Measurements from ENCODE around the gene TSC22D4. TPM values are rescaled to one million over a fixed set of nuclear protein-coding genes. Genes with fewer than 3 reads are reported as not detected.
"Not testable (repeated sequence)": the region's sequence is repeated elsewhere in the genome, so short reads cannot be mapped to it uniquely, and the experiment has no call there.

Gene TSC22D4
- 10 to 100 TPM; 29.2 to 65.0 (median 33.7) TPM for total RNA-seq

DNA sequence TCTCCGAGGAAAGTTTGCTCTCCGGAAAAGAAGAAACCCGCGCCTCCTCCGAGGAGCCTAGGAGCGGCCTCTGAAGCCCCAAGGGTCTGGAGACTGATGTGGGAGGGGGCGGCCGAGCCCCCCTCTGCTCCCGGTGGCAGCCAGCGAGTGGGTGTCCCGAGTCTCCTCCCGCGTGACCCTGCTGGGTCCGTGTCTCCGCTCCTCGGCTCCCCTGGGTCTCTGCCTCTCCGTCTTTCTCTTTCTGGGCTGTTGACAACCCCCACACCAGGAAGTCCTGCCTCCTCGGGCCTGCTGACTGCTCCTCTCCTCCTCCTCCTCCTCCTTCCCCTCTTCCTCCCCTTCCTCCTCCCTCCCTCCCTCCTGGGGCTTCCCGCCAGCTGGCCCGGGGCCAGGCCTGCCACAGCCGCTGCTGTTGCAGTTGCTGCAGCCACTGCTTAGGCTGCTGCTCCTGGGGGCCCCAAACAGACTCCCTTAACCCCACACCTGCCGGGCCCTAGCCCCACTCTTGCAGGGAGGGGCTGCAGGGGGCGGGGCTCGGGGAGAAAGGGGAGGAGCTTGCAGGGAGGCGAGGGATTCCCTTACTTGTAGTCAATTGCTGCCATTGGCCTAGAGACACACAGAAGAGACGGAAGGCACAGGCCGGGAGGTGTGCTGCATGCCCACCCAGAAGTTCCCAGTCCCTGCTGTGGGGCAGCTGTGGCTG lies at the start of gene TSC22D4:
Gene TSC22D4 (minus strand): TSS at position 257 of the 703 bp plus-strand sequence. CDS start 1,176 bp downstream, outside the sequence.
- DNase-seq, result peak; percentile 72
- Histone ChIP-seq H3K9me3 (no peaks in the 10 kb centered on the region), H3K4me3 (peak within 1 kb of the TSS; percentile 85 to 100 (median 92)), H3K27me3 (no peaks in the 10 kb centered on the region), H3K36me3 (peaks cover 0 to 11% (median under 1%) of the 10 kb centered on the region in 3 donors), H3K27ac (peak within 1 kb of the TSS; percentile 92 to 98 (median 94)), H3K4me1 (peaks cover 38 to 67% (median 43%) of the 10 kb centered on the region in 3 donors)
- WGBS, 2 donors, result 0% methylated on average over 5 to 16 of the region's 27 CpGs
- peak in 3 of 4 donors; percentile 83 to 93 (median 91) for TF ChIP-seq POLR2A (IDR thresholded peaks at IDR 0.05)
- TF ChIP-seq, protein P1, sequence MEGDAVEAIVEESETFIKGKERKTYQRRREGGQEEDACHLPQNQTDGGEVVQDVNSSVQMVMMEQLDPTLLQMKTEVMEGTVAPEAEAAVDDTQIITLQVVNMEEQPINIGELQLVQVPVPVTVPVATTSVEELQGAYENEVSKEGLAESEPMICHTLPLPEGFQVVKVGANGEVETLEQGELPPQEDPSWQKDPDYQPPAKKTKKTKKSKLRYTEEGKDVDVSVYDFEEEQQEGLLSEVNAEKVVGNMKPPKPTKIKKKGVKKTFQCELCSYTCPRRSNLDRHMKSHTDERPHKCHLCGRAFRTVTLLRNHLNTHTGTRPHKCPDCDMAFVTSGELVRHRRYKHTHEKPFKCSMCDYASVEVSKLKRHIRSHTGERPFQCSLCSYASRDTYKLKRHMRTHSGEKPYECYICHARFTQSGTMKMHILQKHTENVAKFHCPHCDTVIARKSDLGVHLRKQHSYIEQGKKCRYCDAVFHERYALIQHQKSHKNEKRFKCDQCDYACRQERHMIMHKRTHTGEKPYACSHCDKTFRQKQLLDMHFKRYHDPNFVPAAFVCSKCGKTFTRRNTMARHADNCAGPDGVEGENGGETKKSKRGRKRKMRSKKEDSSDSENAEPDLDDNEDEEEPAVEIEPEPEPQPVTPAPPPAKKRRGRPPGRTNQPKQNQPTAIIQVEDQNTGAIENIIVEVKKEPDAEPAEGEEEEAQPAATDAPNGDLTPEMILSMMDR (IDR thresholded peaks at IDR 0.05), result no peak
- intact Hi-C loops (cut with DNase I), result loop anchor here (10.0 kb wide), 1 partner anchor 216 kb away; the partner anchor contains the start of gene GIGYF1

DNA sequence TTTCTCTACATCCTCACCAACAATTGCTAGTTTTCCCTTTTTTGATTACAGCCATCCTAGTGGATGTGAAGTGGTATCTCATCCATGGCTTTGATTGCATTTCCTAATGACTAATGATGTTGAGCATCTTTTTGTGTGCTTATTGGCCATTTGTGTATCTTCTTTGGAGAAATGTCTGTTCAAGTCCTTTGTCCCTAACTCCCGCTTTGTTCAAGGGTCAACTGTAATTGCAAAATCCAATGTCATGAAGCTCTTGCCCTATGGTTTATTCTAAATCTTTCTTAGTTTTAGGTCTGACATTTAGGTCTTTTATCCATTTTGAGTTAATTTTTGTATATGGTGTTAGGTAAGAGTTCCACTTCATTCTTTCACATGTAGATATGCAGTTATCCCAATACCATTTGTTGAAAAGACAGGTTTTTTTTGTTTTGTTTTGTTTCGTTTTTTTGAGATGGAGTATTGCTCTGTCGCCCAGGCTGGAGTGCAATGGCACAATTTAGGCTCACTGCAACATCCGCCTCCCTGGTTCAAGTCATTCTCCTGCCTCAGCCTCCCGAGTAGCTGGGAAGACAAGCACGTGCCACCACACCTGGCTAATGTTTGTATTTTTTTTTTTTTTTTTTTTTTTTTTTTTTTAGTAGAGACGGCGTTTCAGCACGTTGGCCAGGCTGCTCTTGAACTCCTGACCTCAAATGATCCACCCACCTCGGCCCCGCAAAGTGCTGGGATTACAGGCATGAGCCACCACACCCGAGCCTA lies 49.3 kb upstream of the TSC22D4 start:
- H3K4me3 ChIP-seq; DNase-seq; H3K27me3 ChIP-seq; H3K4me1 ChIP-seq; intact Hi-C loops (cut with DNase I); H3K27ac ChIP-seq; H3K9me3 ChIP-seq; H3K36me3 ChIP-seq: not testable (repeated sequence)
- 66 to 78% methylated on average over 9 to 12 of the region's 12 CpGs for WGBS, 2 donors

DNA sequence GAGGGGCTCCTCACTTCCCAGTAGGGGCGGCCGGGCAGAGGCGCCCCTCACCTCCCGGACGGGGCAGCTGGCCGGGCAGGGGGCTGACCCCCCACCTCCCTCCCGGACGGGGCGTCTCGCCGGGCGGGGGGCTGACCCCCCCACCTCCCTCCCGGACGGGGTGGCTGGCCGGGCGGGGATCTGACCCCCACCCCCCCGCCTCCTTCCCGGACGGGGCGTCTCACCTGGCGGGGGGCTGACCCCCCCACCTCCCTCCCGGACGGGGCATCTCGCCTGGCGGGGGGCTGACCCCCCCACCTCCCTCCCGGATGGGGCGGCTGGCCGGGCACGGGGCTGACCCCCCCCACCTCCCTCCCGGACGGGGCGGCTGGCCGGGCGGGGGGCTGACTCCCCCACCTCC lies 44.2 kb upstream of the TSC22D4 start:
- WGBS, 2 donors, result no CpG with 5 or more reads among the region's 34 CpGs
- H3K27ac ChIP-seq; H3K4me1 ChIP-seq; H3K27me3 ChIP-seq; H3K9me3 ChIP-seq; H3K36me3 ChIP-seq; intact Hi-C loops (cut with DNase I); H3K4me3 ChIP-seq; DNase-seq: not testable (repeated sequence)

DNA sequence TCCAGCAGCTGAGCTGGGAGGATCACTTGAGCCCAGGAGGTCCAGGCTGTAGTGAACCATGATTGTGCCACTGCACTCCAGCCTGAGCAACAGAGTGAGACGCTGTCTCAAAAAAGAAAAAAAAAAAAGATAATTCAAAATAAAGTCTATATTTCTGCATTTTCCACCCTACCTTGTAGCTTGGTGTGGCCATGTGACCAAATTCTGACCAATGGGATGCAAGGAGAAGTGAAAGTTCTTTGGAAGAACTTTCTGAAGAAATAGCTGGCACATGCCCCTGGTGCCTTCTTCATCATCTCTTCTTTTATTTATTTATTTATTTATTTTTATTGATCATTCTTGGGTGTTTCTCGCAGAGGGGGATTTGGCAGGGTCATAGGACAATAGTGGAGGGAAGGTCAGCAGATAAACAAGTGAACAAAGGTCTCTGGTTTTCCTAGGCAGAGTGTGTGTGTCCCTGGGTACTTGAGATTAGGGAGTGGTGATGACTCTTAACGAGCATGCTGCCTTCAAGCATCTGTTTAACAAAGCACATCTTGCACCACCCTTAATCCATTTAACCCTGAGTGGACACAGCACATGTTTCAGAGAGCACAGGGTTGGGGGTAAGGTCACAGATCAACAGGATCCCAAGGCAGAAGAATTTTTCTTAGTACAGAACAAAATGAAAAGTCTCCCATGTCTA lies 43.0 kb upstream of the TSC22D4 start:
- H3K9me3 ChIP-seq; H3K27me3 ChIP-seq; H3K4me3 ChIP-seq; H3K4me1 ChIP-seq; DNase-seq; intact Hi-C loops (cut with DNase I); H3K27ac ChIP-seq; H3K36me3 ChIP-seq: not testable (repeated sequence)
- WGBS, 2 donors, result 71 to 74% methylated on average over 2 of the region's 3 CpGs

DNA sequence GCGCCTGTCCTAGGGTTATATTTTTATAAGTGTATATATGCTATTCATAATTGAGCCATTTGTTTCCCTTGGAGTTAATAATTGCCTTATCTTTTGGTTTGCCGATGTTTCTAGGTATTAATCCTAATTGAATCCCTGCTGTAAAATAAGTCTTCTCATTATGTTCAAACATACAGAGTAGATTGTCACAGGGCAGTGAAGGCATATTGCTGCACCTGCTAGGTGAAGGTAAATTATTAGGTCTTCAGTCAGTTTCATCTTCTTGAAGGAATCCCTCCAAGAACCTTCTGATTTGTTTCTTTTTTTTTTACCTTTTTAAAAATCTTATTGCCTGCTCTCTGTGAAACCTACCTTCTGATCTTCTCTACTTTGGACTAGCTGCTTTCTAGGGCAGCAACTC lies 42.1 kb upstream of the TSC22D4 start:
- DNase-seq, result no peak
- no peak for TF ChIP-seq POLR2A (IDR thresholded peaks at IDR 0.05)
- TF ChIP-seq, protein P1 (IDR thresholded peaks at IDR 0.05), result no peak
- Histone ChIP-seq H3K9me3 (no peaks in the 10 kb centered on the region), H3K4me3 (no peak overlapping the region), H3K36me3 (no peaks in the 10 kb centered on the region), H3K27ac (no peak overlapping the region), H3K27me3 (no peaks in the 10 kb centered on the region), H3K4me1 (peaks cover 8 to 11% (median 8%) of the 10 kb centered on the region in 3 donors)
- 85 to 95% methylated on average over 2 of the region's 2 CpGs for WGBS, 2 donors
- intact Hi-C loops (cut with DNase I), result no loop called here

DNA sequence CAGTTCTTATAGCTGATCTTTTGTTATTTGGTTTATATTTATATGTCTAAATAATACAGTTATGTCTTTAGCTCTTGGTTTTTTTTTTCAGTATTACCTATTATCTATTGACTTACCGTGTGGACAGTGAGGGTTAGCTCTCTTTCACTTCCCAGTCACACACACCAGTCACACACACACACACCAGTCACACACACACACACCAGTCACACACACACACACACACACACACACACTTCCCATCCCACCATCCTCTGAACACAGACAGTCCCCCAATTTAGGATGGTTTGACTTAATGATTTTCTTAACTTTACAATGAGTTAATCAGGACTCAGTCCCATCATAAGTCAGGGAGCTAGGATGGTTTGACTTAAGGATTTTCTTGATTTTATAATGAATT lies 41.1 kb upstream of the TSC22D4 start:
- H3K27me3 ChIP-seq, result no peaks in the 10 kb centered on the region
- no peak for TF ChIP-seq POLR2A (IDR thresholded peaks at IDR 0.05)
- TF ChIP-seq, protein P1 (IDR thresholded peaks at IDR 0.05), result no peak
- H3K4me3 ChIP-seq, result no peak overlapping the region
- intact Hi-C loops (cut with DNase I), result no loop called here
- H3K4me1 ChIP-seq, result peaks cover 15 to 20% (median 16%) of the 10 kb centered on the region in 3 donors
- DNase-seq, result no peak
- no peaks in the 10 kb centered on the region for H3K36me3 ChIP-seq
- whole genome bisulfite sequencing, 2 donors, result 14 to 38% methylated on average over 1 of the region's 1 CpG
- H3K9me3 ChIP-seq, result no peaks in the 10 kb centered on the region
- no peak overlapping the region for H3K27ac ChIP-seq

Data from esophagus squamous epithelium (tissue), 5 donors.